HepG2 (cell line): Measurements from ENCODE around the gene NFRKB. TPM values are rescaled to one million over a fixed set of nuclear protein-coding genes. Genes with fewer than 3 reads are reported as not detected.
A peak's percentile ranks its signal among the peaks of the same experiment; 100 is the strongest.

Experiments
- EHMT2 ChIP-seq: fragments of 200-600 bp; sonication (generic); IDR thresholded peaks from 2 replicates; pipeline ENCODE4 v1.7.0; 2017; ENCODE audit warnings: antibody characterized with exemption, low read depth, low read length, borderline replicate concordance
- ESRRA ChIP-seq: sonication (generic); formaldehyde crosslinking; IDR thresholded peaks from 2 replicates; pipeline ENCODE4 v1.5.1; 2020; ENCODE audit warnings: mild to moderate bottlenecking, low read depth, missing genetic modification reagents
- HNRNPH1 ChIP-seq: fragments of 200-400 bp; formaldehyde crosslinking; optimal IDR thresholded peaks from 2 replicates; pipeline ENCODE3; 2017; ENCODE audit warnings: mild to moderate bottlenecking, low read depth, low read length
- JUN ChIP-seq: sonication (generic); formaldehyde crosslinking; IDR thresholded peaks from 2 replicates; pipeline ENCODE4 v1.4.0; 2020; ENCODE audit warnings: mild to moderate bottlenecking, missing genetic modification reagents
- JUND ChIP-seq: sonication (generic); formaldehyde crosslinking; IDR thresholded peaks from 2 replicates; pipeline ENCODE4 v1.8.0; 2022; ENCODE audit warnings: mild to moderate bottlenecking, missing genetic modification reagents
- MBD4 ChIP-seq: IDR thresholded peaks from 2 replicates; pipeline ENCODE4 v1.6.1; 2012; ENCODE audit warnings: low read length, inconsistent platforms, borderline replicate concordance
- NONO ChIP-seq, 2 experiments: fragments of 450-650 bp in 1 of 2; sonication (generic) in 1 of 2; formaldehyde crosslinking in 1 of 2; IDR thresholded peaks in 1 of 2; conservative IDR thresholded peaks in 1 of 2; 2 replicates each; pipeline versions ENCODE4 v1.6.1 to v1.8.0; 2017 to 2022; ENCODE audit warnings: mild to moderate bottlenecking in 1 of 2, missing genetic modification reagents in 1 of 2, moderate library complexity in 1 of 2
- POGZ ChIP-seq: sonication (generic); formaldehyde crosslinking; IDR thresholded peaks from 2 replicates; pipeline ENCODE4 v1.4.0; 2020; ENCODE audit warnings: mild to moderate bottlenecking, missing genetic modification reagents
- SNRNP70 ChIP-seq: fragments of 200-400 bp; formaldehyde crosslinking; IDR thresholded peaks from 2 replicates; pipeline ENCODE4 v1.6.1; 2017; ENCODE audit warnings: mild to moderate bottlenecking, low read depth, low read length, moderate library complexity
- SPEN ChIP-seq: sonication (generic); formaldehyde crosslinking; IDR thresholded peaks from 2 replicates; pipeline ENCODE4 v1.5.1; 2020; ENCODE audit warnings: low read depth, mild to moderate bottlenecking, missing genetic modification reagents
- STAG1 ChIP-seq: sonication (generic); formaldehyde crosslinking; IDR thresholded peaks from 2 replicates; pipeline ENCODE4 v1.4.0; 2020; ENCODE audit warnings: missing genetic modification reagents
- TEAD2 ChIP-seq: sonication (generic); formaldehyde crosslinking; IDR thresholded peaks from 2 replicates; pipeline ENCODE4 v1.9.0; 2021; ENCODE audit warnings: missing genetic modification reagents
- U2AF1 ChIP-seq: fragments of 200-400 bp; formaldehyde crosslinking; optimal IDR thresholded peaks from 2 replicates; pipeline ENCODE3; 2017; ENCODE audit warnings: mild to moderate bottlenecking, low read depth, low read length
- WIZ ChIP-seq: sonication (generic); formaldehyde crosslinking; IDR thresholded peaks from 2 replicates; pipeline ENCODE4 v1.5.1; 2020; ENCODE audit warnings: mild to moderate bottlenecking, missing genetic modification reagents
- ZBTB21 ChIP-seq: sonication (generic); formaldehyde crosslinking; IDR thresholded peaks from 2 replicates; pipeline ENCODE4 v1.4.0; 2020; ENCODE audit warnings: missing genetic modification reagents
- ZBTB40 ChIP-seq, 2 experiments: fragments of 450-650 bp in 1 of 2; sonication (generic) in 1 of 2; formaldehyde crosslinking in 1 of 2; IDR thresholded peaks; 2 replicates each; pipeline versions ENCODE4 v1.6.1 to v1.8.0; 2016 to 2022; ENCODE audit warnings: antibody characterized with exemption in 1 of 2, mild to moderate bottlenecking in 1 of 2, missing genetic modification reagents in 1 of 2
- ZNF3 ChIP-seq: IDR thresholded peaks from 2 replicates; pipeline ENCODE4 v1.7.0; 2017; ENCODE audit warnings: inconsistent platforms
- ZNF331 ChIP-seq: sonication (generic); formaldehyde crosslinking; IDR thresholded peaks from 2 replicates; pipeline ENCODE4 v1.4.0; 2020; ENCODE audit warnings: missing genetic modification reagents
- ZNF468 ChIP-seq: sonication (generic); formaldehyde crosslinking; IDR thresholded peaks from 2 replicates; pipeline ENCODE4 v1.8.0; 2022; ENCODE audit warnings: mild to moderate bottlenecking, moderate library complexity, missing genetic modification reagents
- ZNF530 ChIP-seq: sonication (generic); formaldehyde crosslinking; IDR thresholded peaks from 2 replicates; pipeline ENCODE4 v1.5.0; 2020; ENCODE audit warnings: low read depth, mild to moderate bottlenecking, missing genetic modification reagents
- ZNF547 ChIP-seq: sonication (generic); formaldehyde crosslinking; IDR thresholded peaks from 2 replicates; pipeline ENCODE4 v1.5.1; 2020; ENCODE audit warnings: mild to moderate bottlenecking, missing genetic modification reagents
- ZNF569 ChIP-seq: sonication (generic); formaldehyde crosslinking; IDR thresholded peaks from 2 replicates; pipeline ENCODE4 v1.5.0; 2020; ENCODE audit warnings: mild to moderate bottlenecking, missing genetic modification reagents, moderate library complexity, borderline replicate concordance
- ZNF616 ChIP-seq: sonication (generic); formaldehyde crosslinking; IDR thresholded peaks from 2 replicates; pipeline ENCODE4 v1.5.0; 2020; ENCODE audit warnings: low read depth, mild to moderate bottlenecking, missing genetic modification reagents
- polyA plus RNA-seq, 8 experiments: library from polyadenylated mRNA; depleted of rRNA in 3 of 8; stranded (reverse) in 7 of 8; unstranded in 1 of 8; fragments of >200 nt; fragmentation: Illumina TruSeq in 4 of 8; extraction: Trizol in 4 of 8; gene quantifications; 2 replicates each; pipeline versions ENCODE4 v1.2.1 to v1.2.3, GENCODE V29; 2011 to 2016; ENCODE audit warnings: low read depth in 4 of 8, missing spikeins in 1 of 8, mixed read lengths in 1 of 8; ENCODE audit not compliant: insufficient read depth in 1 of 8
- total RNA-seq, 5 experiments: library from RNA; depleted of rRNA; stranded (reverse); fragments of >200 nt; fragmentation: Illumina TruSeq; extraction: Trizol; gene quantifications; 2 replicates each; pipeline ENCODE4 v1.2.3, GENCODE V29; 2016; ENCODE audit warnings: low read depth in 1 of 5

Gene NFRKB
- total and polyA plus RNA-seq, 2 of the 13 experiments (the other 11 are each of a cell fraction or from before 2014, with no cell fraction given): 22.9 to 23.7 TPM

DNA sequence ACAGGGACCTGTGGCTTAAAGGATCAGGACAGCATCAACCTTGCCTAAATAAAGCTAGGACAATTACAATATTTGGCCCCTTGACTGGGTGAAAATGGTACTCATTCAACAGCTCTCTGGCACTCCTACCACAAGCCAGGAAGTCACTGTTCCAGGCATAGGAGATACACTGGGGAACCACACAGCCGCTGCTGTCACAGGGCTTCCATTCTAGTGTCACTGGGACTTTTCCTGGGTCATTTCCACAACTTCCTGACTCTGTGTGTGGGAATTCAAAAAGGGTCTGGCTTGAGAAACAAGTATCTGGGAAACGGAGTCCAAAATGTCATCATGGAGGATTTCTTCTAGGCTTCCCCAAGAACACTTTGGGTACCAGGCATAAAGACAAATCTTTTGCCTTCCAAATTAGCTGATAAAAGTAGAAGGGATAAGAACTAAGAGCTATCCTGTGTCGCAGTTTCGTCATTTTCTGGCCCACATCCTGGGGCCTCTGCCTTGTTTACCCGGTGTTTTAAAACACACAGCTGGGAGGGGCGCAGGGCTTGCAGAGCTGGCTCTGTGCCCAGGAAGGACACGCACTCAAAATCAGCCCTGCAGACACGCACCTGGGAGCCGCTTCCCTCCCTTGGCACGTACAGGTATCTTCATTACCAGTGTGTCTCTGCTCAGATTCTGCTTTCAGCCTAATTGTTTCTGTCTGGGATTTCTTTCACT, 41.7 kb downstream of the NFRKB start (continued):
- TF ChIP-seq ZNF530 (CRISPR knock-in tag) (no peak), ZNF547 (CRISPR knock-in tag) (no peak), TEAD2 (CRISPR knock-in tag) (no peak), MBD4 (peak; percentile 53; the same call in 1 of the 2 replicates), POGZ (CRISPR knock-in tag) (peak; percentile 64), ZNF3 (CRISPR knock-in tag) (no peak), ZNF331 (peak; percentile 70; the same call in 1 of the 2 replicates), U2AF1 (no peak), HNRNPH1 (no peak), WIZ (CRISPR knock-in tag) (no peak), ESRRA (CRISPR knock-in tag) (0 out of 2 replicates have a peak, but pooled peaks have one; percentile 26), ZBTB40 (IDR thresholded peaks at IDR 0.05) (no peak), ZBTB40 (CRISPR knock-in tag; IDR thresholded peaks at IDR 0.05) (peak; percentile 58; the same call in 1 of the 2 replicates), JUND (CRISPR knock-in tag) (peak; percentile 45; the same call in 1 of the 2 replicates), NONO (IDR thresholded peaks at IDR 0.05) (no peak), NONO (CRISPR knock-in tag; conservative IDR thresholded peaks at IDR 0.05) (no peak), SPEN (CRISPR knock-in tag) (peak; percentile 81; the same call in 1 of the 2 replicates), ZNF616 (CRISPR knock-in tag) (no peak), ZBTB21 (CRISPR knock-in tag) (no peak), STAG1 (CRISPR knock-in tag) (no peak), ZNF468 (CRISPR knock-in tag) (no peak), EHMT2 (no peak), JUN (CRISPR knock-in tag) (no peak), ZNF569 (CRISPR knock-in tag) (no peak), SNRNP70 (no peak)
